OCI-LY3 (cell line): ENCODE data around the gene SLC2A6.

Experiments used
- H2AFZ ChIP-seq: fragments of 200-600, 300-600 bp; shearing (Covaris generic); 2 replicates; pipeline ENCODE4 v1.6.0; 2014; ENCODE audit warnings: antibody characterized with exemption, low read depth, low read length
- H3K27ac ChIP-seq: fragments of 200-600, 300-600 bp; sonication (generic); 2 replicates; pipeline ENCODE4 v1.5.1; 2014; ENCODE audit warnings: mild to moderate bottlenecking, low read length, moderate library complexity, mixed read lengths
- H3K27me3 ChIP-seq: fragments of 200-600, 300-600 bp; sonication (generic); 2 replicates; pipeline ENCODE4 v1.6.1; 2014; ENCODE audit warnings: low read depth, low read length, mixed read lengths
- H3K36me3 ChIP-seq: fragments of 200-600, 300-600 bp; sonication (generic); replicated peaks from 2 replicates; pipeline ENCODE3; 2014; ENCODE audit warnings: low read depth, low read length, mixed read lengths
- H3K4me1 ChIP-seq: fragments of 300-600, 200-600 bp; sonication (generic); 2 replicates; pipeline ENCODE4 v1.6.1; 2014; ENCODE audit warnings: low read length, mixed read lengths
- H3K4me2 ChIP-seq: fragments of 200-600, 300-600 bp; sonication (generic); 2 replicates; pipeline ENCODE4 v1.6.1; 2014; ENCODE audit warnings: low read length, mixed read lengths
- H3K4me3 ChIP-seq: fragments of 300-600, 200-600 bp; sonication (generic); 2 replicates; pipeline ENCODE4 v1.5.1; 2014; ENCODE audit warnings: antibody characterized with exemption, mild to moderate bottlenecking, low read length, moderate library complexity
- H3K79me2 ChIP-seq: fragments of 300-600, 200-600 bp; shearing (Covaris generic); 2 replicates; pipeline ENCODE4 v1.6.1; 2014; ENCODE audit warnings: mild to moderate bottlenecking, low read length, mixed read lengths
- H3K9ac ChIP-seq: fragments of 300-600, 200-600 bp; shearing (Covaris generic); 2 replicates; pipeline ENCODE4 v1.6.0; 2014; ENCODE audit warnings: mild to moderate bottlenecking, low read length, moderate library complexity
- H3K9me3 ChIP-seq: fragments of 200-600, 300-600 bp; shearing (Covaris generic); 2 replicates; pipeline ENCODE4 v1.6.1; 2014; ENCODE audit warnings: low read length, mixed read lengths; ENCODE audit not compliant: insufficient read depth
- H4K20me1 ChIP-seq: fragments of 200-600, 300-600 bp; sonication (generic); 2 replicates; pipeline ENCODE4 v1.6.1; 2016; ENCODE audit warnings: low read length, mixed read lengths; ENCODE audit not compliant: insufficient read depth
- EZH2phosphoT487 ChIP-seq: fragments of 200-600 bp; shearing (Covaris generic); IDR thresholded peaks from 2 replicates; pipeline ENCODE4 v1.6.1; 2018; ENCODE audit warnings: antibody characterized with exemption, mixed run types, low read depth
- TF ChIP-seq, protein P1 (sequence below): fragments of 200-600, 300-600 bp; sonication (generic); IDR thresholded peaks from 2 replicates; pipeline ENCODE4 v1.5.1; 2014; ENCODE audit warnings: antibody characterized with exemption, low read length, low read depth

SLC2A6 gene

DNA sequence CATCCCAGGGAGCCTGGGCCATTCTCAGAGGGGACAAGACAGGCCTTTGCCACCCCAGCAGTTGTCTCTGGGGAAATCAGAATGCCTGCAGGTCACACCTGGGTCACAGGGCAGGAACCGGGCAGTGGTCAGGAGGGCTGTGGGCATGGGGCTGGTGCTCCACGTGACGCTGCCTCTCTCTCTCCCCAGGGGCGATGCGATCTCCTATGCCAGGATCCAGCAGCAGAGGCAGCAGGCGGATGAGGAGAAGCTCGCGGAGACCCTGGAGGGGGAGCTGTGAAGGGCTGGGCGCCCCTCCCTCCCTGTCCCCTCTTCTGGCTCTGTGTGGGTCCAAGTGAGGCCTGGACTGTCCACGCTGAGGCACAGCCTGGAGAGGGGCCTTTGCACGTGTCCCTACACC is 10.5 kb downstream of the SLC2A6 start:
- Histone ChIP-seq H3K9me3 (no peaks in the 10 kb centered on the region), H3K27ac (no peak overlapping the region), H3K27me3 (no peaks in the 10 kb centered on the region), H3K4me3 (no peak overlapping the region), H2AFZ (no peak overlapping the region), H3K4me1 (peaks cover 17% of the 10 kb centered on the region), H3K9ac (no peak overlapping the region), H3K36me3 (peaks cover 14% of the 10 kb centered on the region), H3K79me2 (no peaks in the 10 kb centered on the region), H3K4me2 (no peak overlapping the region), H4K20me1 (no peaks in the 10 kb centered on the region)
- TF ChIP-seq, protein P1, sequence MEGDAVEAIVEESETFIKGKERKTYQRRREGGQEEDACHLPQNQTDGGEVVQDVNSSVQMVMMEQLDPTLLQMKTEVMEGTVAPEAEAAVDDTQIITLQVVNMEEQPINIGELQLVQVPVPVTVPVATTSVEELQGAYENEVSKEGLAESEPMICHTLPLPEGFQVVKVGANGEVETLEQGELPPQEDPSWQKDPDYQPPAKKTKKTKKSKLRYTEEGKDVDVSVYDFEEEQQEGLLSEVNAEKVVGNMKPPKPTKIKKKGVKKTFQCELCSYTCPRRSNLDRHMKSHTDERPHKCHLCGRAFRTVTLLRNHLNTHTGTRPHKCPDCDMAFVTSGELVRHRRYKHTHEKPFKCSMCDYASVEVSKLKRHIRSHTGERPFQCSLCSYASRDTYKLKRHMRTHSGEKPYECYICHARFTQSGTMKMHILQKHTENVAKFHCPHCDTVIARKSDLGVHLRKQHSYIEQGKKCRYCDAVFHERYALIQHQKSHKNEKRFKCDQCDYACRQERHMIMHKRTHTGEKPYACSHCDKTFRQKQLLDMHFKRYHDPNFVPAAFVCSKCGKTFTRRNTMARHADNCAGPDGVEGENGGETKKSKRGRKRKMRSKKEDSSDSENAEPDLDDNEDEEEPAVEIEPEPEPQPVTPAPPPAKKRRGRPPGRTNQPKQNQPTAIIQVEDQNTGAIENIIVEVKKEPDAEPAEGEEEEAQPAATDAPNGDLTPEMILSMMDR: no peak
- no peak for TF ChIP-seq EZH2phosphoT487

DNA sequence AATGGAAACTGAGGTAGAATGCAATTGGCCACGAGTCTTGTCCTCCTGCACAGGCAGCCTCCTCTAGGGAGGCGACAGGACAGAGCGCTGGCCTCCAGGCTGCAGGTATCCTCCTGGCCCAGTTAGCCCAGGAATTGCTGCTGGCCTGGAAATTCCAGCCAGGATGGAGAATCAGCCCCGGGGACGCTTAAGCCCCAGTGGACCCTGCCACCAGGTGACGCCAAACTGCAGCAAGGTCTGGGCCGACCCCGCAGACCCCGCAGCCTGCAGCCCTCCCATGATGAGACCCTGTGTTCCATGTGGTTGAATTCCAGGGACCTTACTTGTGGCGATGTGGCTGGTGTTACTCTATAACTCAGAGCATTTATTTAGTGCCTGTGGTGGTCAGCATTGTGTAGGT is 11.8 kb downstream of the SLC2A6 start:
- peaks cover 17% of the 10 kb centered on the region for H3K4me1 ChIP-seq
- no peak overlapping the region for H3K4me3 ChIP-seq
- peaks cover 7% of the 10 kb centered on the region; the same call in 1 of the 2 replicates for H3K27me3 ChIP-seq
- H3K9ac ChIP-seq: no peak overlapping the region
- H4K20me1 ChIP-seq: no peaks in the 10 kb centered on the region
- H3K79me2 ChIP-seq: no peaks in the 10 kb centered on the region
- no peaks in the 10 kb centered on the region for H3K9me3 ChIP-seq
- peaks cover 5% of the 10 kb centered on the region for H3K36me3 ChIP-seq
- no peak overlapping the region for H3K4me2 ChIP-seq
- TF ChIP-seq, protein P1: no peak
- no peak for TF ChIP-seq EZH2phosphoT487
- no peak overlapping the region for H3K27ac ChIP-seq
- H2AFZ ChIP-seq: no peak overlapping the region

DNA sequence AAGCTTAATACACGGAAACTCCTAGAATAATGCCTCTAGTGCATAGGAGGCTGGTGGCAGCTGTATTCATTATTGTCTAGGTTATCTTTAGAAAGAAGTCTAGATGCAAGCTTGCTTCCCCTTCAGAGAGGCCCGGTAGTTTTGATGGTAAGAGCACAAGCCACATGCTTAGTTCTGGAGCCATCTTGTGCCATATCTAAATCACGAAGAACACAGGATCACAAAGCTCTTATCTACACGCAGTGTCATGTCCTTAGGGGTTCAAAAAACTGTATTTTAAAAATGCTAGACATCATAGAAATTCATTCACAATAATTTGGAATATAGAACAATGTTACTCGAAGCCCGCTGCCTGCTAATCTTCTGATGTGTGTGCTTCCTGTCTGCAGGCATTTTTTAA is 12.9 kb downstream of the SLC2A6 start:
- no peaks in the 10 kb centered on the region for H4K20me1 ChIP-seq
- no peaks in the 10 kb centered on the region for H3K36me3 ChIP-seq
- H3K27me3 ChIP-seq: peaks cover 16% of the 10 kb centered on the region
- H3K4me3 ChIP-seq: no peak overlapping the region
- H3K9me3 ChIP-seq: no peaks in the 10 kb centered on the region
- no peak overlapping the region for H3K9ac ChIP-seq
- H3K4me2 ChIP-seq: no peak overlapping the region
- H2AFZ ChIP-seq: no peak overlapping the region
- TF ChIP-seq, protein P1: no peak
- no peak for TF ChIP-seq EZH2phosphoT487
- H3K4me1 ChIP-seq: peaks cover 17% of the 10 kb centered on the region
- no peaks in the 10 kb centered on the region for H3K79me2 ChIP-seq
- no peak overlapping the region for H3K27ac ChIP-seq

DNA sequence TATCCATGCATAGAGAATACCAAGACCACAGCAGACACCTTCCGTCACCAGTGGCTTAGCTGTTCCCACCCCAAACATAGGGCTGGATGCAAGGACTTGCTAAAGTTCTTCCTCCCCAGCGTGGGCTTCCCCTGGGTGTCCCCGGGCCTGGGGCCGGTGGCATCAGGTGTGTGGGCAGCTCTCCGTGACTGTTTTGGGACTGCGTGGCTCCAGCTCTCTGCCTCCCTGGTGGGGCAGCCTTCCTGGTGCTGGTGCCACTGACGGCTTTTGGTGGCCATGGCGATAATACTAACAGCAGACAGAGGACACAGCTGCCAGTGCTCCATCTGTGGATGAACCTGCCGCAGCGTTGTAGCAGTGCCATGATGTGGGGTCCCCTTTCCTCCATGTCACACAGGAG is 14.3 kb downstream of the SLC2A6 start:
- peaks cover 23% of the 10 kb centered on the region for H3K4me1 ChIP-seq
- no peaks in the 10 kb centered on the region for H4K20me1 ChIP-seq
- no peaks in the 10 kb centered on the region for H3K9me3 ChIP-seq
- H2AFZ ChIP-seq: no peak overlapping the region
- H3K27me3 ChIP-seq: peaks cover 17% of the 10 kb centered on the region
- H3K27ac ChIP-seq: no peak overlapping the region
- no peaks in the 10 kb centered on the region for H3K36me3 ChIP-seq
- no peaks in the 10 kb centered on the region for H3K79me2 ChIP-seq
- H3K4me2 ChIP-seq: peak overlapping the region; percentile 27; the same call in 1 of the 2 replicates
- no peak for TF ChIP-seq EZH2phosphoT487
- TF ChIP-seq, protein P1: no peak
- no peak overlapping the region for H3K4me3 ChIP-seq
- no peak overlapping the region for H3K9ac ChIP-seq
